SK-N-SH (cell line): ENCODE measurements around the gene CNFN. TPM values are rescaled to one million over a fixed set of nuclear protein-coding genes. Genes with fewer than 3 reads are reported as not detected.

Experiments used
- CTCF ChIA-PET: fragments of 300-600, 350-600 bp; formaldehyde crosslinking; extraction: SDS; loops from one replicate; lab custom pipeline; 2021; lab: Yijun Ruan, JAX
- POLR2A ChIA-PET: fragments of 350-600 bp; sonication (Branson Sonifier 250); formaldehyde crosslinking; extraction: SDS; loops from one replicate; lab custom pipeline; 2020; ENCODE audit warnings: antibody characterized with exemption, inconsistent platforms; lab: Yijun Ruan, JAX
- DNase-seq: peaks from one replicate; pipeline ENCODE4 v3.0.0; 2012
- H2AFZ ChIP-seq: fragments of 200-600 bp; sonication (generic); 2 replicates; pipeline ENCODE4 v1.8.1; 2016; ENCODE audit warnings: antibody characterized with exemption, mild to moderate bottlenecking, low read depth
- H3F3A ChIP-seq: fragments of 200-600 bp; sonication (generic); replicated peaks from 2 replicates; pipeline ENCODE3; 2016; ENCODE audit warnings: antibody characterized with exemption, mild to moderate bottlenecking; ENCODE audit not compliant: insufficient read depth
- H3K27ac ChIP-seq, 2 experiments: fragments of 200-500 bp in 1 of 2; fragments of 200-600 bp in 1 of 2; sonication (Bioruptor generic) in 1 of 2; sonication (generic), shearing (Covaris generic) in 1 of 2; 2 replicates each; pipeline versions ENCODE4 v1.5.1 to v1.6.1; 2014 to 2016; ENCODE audit warnings: low read depth in 2 of 2, inconsistent platforms in 1 of 2, low read length in 1 of 2, mild to moderate bottlenecking in 1 of 2, mixed read lengths in 1 of 2
- H3K27me3 ChIP-seq: fragments of 200-600 bp; sonication (generic), shearing (Covaris generic); 2 replicates; pipeline ENCODE4 v1.6.1; 2016; ENCODE audit warnings: mixed run types; ENCODE audit not compliant: insufficient read depth
- H3K36me3 ChIP-seq, 2 experiments: fragments of 200-500 bp in 1 of 2; fragments of 200-600 bp in 1 of 2; sonication (Bioruptor generic) in 1 of 2; sonication (generic) in 1 of 2; replicated peaks in 1 of 2; 2 replicates each; pipeline versions ENCODE3 to v1.5.1; 2014 to 2016; ENCODE audit warnings: low read length in 1 of 2, mild to moderate bottlenecking in 1 of 2; ENCODE audit not compliant: insufficient read depth in 2 of 2, control insufficient read depth in 1 of 2
- H3K4me1 ChIP-seq, 2 experiments: fragments of 200-500 bp in 1 of 2; fragments of 200-600 bp in 1 of 2; sonication (Bioruptor generic) in 1 of 2; sonication (generic), shearing (Covaris generic) in 1 of 2; 2 replicates each; pipeline versions ENCODE4 v1.5.1 to v1.6.1; 2014 to 2016; ENCODE audit warnings: low read depth in 1 of 2, low read length in 1 of 2, mixed run types in 1 of 2; ENCODE audit not compliant: insufficient read depth in 2 of 2, control insufficient read depth in 1 of 2
- H3K4me2 ChIP-seq: fragments of 200-600 bp; sonication (generic), shearing (Covaris generic); 2 replicates; pipeline ENCODE4 v1.6.1; 2017; ENCODE audit warnings: mixed run types
- H3K4me3 ChIP-seq, 2 experiments: fragments of 200-500 bp in 1 of 2; fragments of 200-600 bp in 1 of 2; sonication (Bioruptor generic) in 1 of 2; sonication (generic), shearing (Covaris generic) in 1 of 2; 2 replicates each; pipeline versions ENCODE4 v1.5.1 to v1.8.1; 2014 to 2016; ENCODE audit warnings: low read depth in 2 of 2, inconsistent platforms in 1 of 2, low read length in 1 of 2, mild to moderate bottlenecking in 1 of 2, mixed read lengths in 1 of 2, moderate library complexity in 1 of 2
- H3K79me2 ChIP-seq: fragments of 200-600 bp; sonication (generic); 2 replicates; pipeline ENCODE4 v1.8.1; 2017; ENCODE audit warnings: mild to moderate bottlenecking; ENCODE audit not compliant: insufficient read depth
- H3K9ac ChIP-seq: fragments of 200-600 bp; sonication (generic); 2 replicates; pipeline ENCODE4 v1.6.1; 2017; ENCODE audit warnings: mixed run types
- H3K9me2 ChIP-seq: fragments of 200-600 bp; sonication (generic); 2 replicates; pipeline ENCODE4 v1.6.1; 2017; ENCODE audit warnings: mixed run types
- H3K9me3 ChIP-seq: fragments of 200-600 bp; sonication (generic); 2 replicates; pipeline ENCODE4 v1.6.1; 2017; ENCODE audit warnings: mixed run types, mild to moderate bottlenecking, moderate library complexity
- H4K20me1 ChIP-seq: fragments of 200-600 bp; sonication (generic); 2 replicates; pipeline ENCODE4 v1.6.1; 2017; ENCODE audit warnings: mild to moderate bottlenecking, mixed run types; ENCODE audit not compliant: insufficient read depth
- CHD2 ChIP-seq: fragments of 150-350 bp; IDR thresholded peaks from 2 replicates; pipeline ENCODE4 v1.6.1; 2018; ENCODE audit warnings: low read length; ENCODE audit not compliant: partially characterized antibody
- FOSL2 ChIP-seq: IDR thresholded peaks from 2 replicates; pipeline ENCODE4 v1.4.0; 2012; ENCODE audit warnings: low read depth, mild to moderate bottlenecking, moderate library complexity, borderline replicate concordance
- GABPA ChIP-seq: IDR thresholded peaks from 2 replicates; pipeline ENCODE4 v1.4.0; 2012; ENCODE audit warnings: low read depth, mild to moderate bottlenecking
- GATA2 ChIP-seq: sonication (generic); formaldehyde crosslinking; IDR thresholded peaks from 2 replicates; pipeline ENCODE4 v1.5.0; 2020; ENCODE audit warnings: mild to moderate bottlenecking, missing genetic modification reagents
- MEF2A ChIP-seq: IDR thresholded peaks from 2 replicates; pipeline ENCODE4 v1.4.0; 2012; ENCODE audit warnings: low read depth, borderline replicate concordance
- MXI1 ChIP-seq: IDR thresholded peaks from 2 replicates; pipeline ENCODE4 v1.6.1; 2012; ENCODE audit warnings: mild to moderate bottlenecking, low read depth, low read length, improper control_type of control experiment
- NFIC ChIP-seq: IDR thresholded peaks from 2 replicates; pipeline ENCODE4 v1.4.0; 2012; ENCODE audit warnings: borderline replicate concordance
- NRF1 ChIP-seq: IDR thresholded peaks from 2 replicates; pipeline ENCODE4 v1.6.1; 2012; ENCODE audit warnings: low read depth, mild to moderate bottlenecking, low read length
- RCOR1 ChIP-seq: fragments of 150-350 bp; IDR thresholded peaks from 2 replicates; pipeline ENCODE4 v1.6.1; 2017; ENCODE audit warnings: antibody characterized with exemption, low read length
- SMC3 ChIP-seq: IDR thresholded peaks from 2 replicates; pipeline ENCODE4 v1.6.1; 2012; ENCODE audit warnings: low read depth, low read length, improper control_type of control experiment
- TCF12 ChIP-seq: IDR thresholded peaks from 2 replicates; pipeline ENCODE4 v1.4.0; 2012
- TEAD4 ChIP-seq: IDR thresholded peaks from 2 replicates; pipeline ENCODE4 v1.4.0; 2012; ENCODE audit warnings: mild to moderate bottlenecking, borderline replicate concordance; ENCODE audit not compliant: insufficient read depth
- YY1 ChIP-seq: IDR thresholded peaks from 2 replicates; pipeline ENCODE4 v1.4.0; 2012; ENCODE audit warnings: low read depth, mild to moderate bottlenecking
- WGBS: methylation state at CpG from one replicate; pipeline ENCODE4 v1.1.6; 2017; ENCODE audit warnings: low lambda C conversion rate; 5-methylcytosine and 5-hydroxymethylcytosine counted together
- polyA plus RNA-seq, 3 experiments: library from polyadenylated mRNA; depleted of rRNA; stranded (reverse); fragments of >200 nt; gene quantifications; 2 replicates each; pipeline ENCODE4 v1.2.3, GENCODE V29; 2012
- TF ChIP-seq, protein P1 (sequence below): IDR thresholded peaks from 2 replicates; pipeline ENCODE4 v1.4.0; 2012; ENCODE audit warnings: low read depth
- TF ChIP-seq, protein P2 (sequence below): fragments of 150-350 bp; IDR thresholded peaks from 2 replicates; pipeline ENCODE4 v1.6.1; 2016; ENCODE audit warnings: mild to moderate bottlenecking, low read depth, low read length
- TF ChIP-seq, protein P3 (sequence below): IDR thresholded peaks from 2 replicates; pipeline ENCODE4; 2012

Gene CNFN
- polyA plus RNA-seq, 1 of the 3 experiments (the other 2 are of a cell fraction), result 4.5 TPM

DNA sequence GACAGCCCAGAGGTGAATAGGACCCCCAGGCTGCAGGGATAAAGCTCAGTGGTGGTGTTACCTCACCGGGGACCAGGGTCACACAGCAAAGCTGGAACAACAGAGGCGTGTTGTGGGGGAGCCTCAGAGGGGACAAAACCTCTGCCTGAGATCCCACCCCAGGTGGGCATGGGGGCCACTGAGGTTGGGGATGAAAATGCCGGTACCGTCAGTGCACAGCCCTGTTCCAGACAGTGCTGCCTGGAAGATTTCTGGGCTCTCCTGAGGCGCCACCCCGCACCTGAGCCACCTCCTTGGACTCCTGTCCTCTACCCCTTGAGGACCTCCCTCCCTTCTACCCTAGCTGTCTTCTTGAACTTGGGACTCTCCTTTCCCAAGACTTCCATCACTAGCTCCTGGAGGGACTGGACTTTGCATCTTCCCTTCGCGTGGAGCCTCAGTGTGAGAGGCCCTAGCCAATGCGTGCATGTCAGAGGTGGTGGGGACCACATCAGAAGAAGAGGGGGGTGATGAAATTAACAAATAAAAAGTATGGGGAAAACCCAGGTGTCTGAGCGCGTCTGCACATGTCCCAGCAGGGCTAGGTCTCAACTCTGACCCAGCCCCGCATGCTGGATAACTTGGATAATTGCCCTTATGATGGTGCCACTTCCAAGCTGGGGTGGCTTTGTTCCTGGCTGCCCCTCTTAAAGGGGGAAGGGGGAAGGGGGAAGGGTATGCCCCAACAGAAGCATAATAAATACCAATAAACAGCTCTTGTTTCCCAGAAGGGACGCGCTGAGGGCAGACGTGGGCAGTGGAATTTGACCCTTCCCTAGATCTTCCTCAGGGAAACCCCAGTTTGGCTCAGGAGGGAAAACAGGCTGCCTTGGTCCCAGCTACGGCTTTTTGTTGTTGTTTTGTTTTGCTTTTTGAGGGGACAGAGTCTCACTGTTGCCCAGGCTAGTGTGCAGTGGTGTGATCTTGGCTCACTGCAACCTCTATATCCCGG, 11.6 kb downstream of the CNFN start:
- POLR2A ChIA-PET, result interaction anchor here (2.4 kb wide), 1 partner anchor 18 kb away, joined by 8 read pairs; no protein-coding TSS in a partner anchor
- H3K27ac ChIP-seq, result no peak overlapping the region
- no peak overlapping the region for H3K4me3 ChIP-seq
- H3F3A ChIP-seq, result no peaks in the 10 kb centered on the region
- H3K4me1 ChIP-seq, result no peaks in the 10 kb centered on the region
- CTCF ChIA-PET, result interaction anchor here (0.9 to 8.1 kb wide), 3 partner anchors 8 to 195 kb away, joined by 3 to 45 read pairs (median 4); no protein-coding TSS in a partner anchor
- no peak overlapping the region for H3K9ac ChIP-seq
- TF ChIP-seq RCOR1, result no peak
- no peak for TF ChIP-seq NRF1
- TF ChIP-seq FOSL2, result no peak
- no peak for TF ChIP-seq TCF12
- TF ChIP-seq YY1, result no peak
- no peak for TF ChIP-seq NFIC
- TF ChIP-seq CHD2, result no peak
- TF ChIP-seq, protein P1, sequence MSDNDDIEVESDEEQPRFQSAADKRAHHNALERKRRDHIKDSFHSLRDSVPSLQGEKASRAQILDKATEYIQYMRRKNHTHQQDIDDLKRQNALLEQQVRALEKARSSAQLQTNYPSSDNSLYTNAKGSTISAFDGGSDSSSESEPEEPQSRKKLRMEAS, result no peak
- no peak for TF ChIP-seq GABPA
- no peak for TF ChIP-seq SMC3
- no peak for TF ChIP-seq TEAD4
- TF ChIP-seq GATA2 (CRISPR knock-in tag), result no peak
- TF ChIP-seq, protein P2, sequence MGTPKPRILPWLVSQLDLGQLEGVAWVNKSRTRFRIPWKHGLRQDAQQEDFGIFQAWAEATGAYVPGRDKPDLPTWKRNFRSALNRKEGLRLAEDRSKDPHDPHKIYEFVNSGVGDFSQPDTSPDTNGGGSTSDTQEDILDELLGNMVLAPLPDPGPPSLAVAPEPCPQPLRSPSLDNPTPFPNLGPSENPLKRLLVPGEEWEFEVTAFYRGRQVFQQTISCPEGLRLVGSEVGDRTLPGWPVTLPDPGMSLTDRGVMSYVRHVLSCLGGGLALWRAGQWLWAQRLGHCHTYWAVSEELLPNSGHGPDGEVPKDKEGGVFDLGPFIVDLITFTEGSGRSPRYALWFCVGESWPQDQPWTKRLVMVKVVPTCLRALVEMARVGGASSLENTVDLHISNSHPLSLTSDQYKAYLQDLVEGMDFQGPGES, result no peak
- TF ChIP-seq, protein P3, sequence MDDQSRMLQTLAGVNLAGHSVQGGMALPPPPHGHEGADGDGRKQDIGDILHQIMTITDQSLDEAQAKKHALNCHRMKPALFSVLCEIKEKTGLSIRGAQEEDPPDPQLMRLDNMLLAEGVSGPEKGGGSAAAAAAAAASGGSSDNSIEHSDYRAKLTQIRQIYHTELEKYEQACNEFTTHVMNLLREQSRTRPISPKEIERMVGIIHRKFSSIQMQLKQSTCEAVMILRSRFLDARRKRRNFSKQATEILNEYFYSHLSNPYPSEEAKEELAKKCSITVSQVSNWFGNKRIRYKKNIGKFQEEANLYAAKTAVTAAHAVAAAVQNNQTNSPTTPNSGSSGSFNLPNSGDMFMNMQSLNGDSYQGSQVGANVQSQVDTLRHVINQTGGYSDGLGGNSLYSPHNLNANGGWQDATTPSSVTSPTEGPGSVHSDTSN, result no peak
- no peak for TF ChIP-seq MEF2A
- TF ChIP-seq MXI1, result no peak
- no peaks in the 10 kb centered on the region for H3K9me2 ChIP-seq
- H3K9me3 ChIP-seq, result no peaks in the 10 kb centered on the region
- WGBS, result 49% methylated on average over 17 of the region's 17 CpGs
- DNase-seq, result no peak
- no peaks in the 10 kb centered on the region for H3K36me3 ChIP-seq
- H2AFZ ChIP-seq, result no peak overlapping the region
- no peak overlapping the region for H3K4me2 ChIP-seq
- H4K20me1 ChIP-seq, result no peaks in the 10 kb centered on the region
- no peaks in the 10 kb centered on the region for H3K79me2 ChIP-seq
- H3K27me3 ChIP-seq, result peaks cover 23% of the 10 kb centered on the region; the same call in 1 of the 2 replicates
